ENCODE results near the gene DUOX2.
"Not testable (repeated sequence)": the region's sequence is repeated elsewhere in the genome, so short reads cannot be mapped to it uniquely, and the experiment has no call there.

DUOX2 gene

GRCh38 chr15:45107941-45108630, 5.9 kb downstream of the DUOX2 start:
- TF ChIP-seq CTCF (IDR thresholded peaks at IDR 0.05; ENCODE audit: insufficient read depth, low read depth, low read length, missing control alignments) = no peak
- DNase-seq (ENCODE audit: low read depth) = no peak
- H3K4me3 ChIP-seq (ENCODE audit: low read length) = no peak overlapping the region

- no peak for DNase-seq (ENCODE audit: low read depth)
- no peak for TF ChIP-seq CTCF (IDR thresholded peaks at IDR 0.05; ENCODE audit: insufficient read depth, low read depth, low read length, missing control alignments)
- no peak overlapping the region for H3K4me3 ChIP-seq (ENCODE audit: low read length)
These were observed 7.8 kb downstream of the DUOX2 start for GRCh38 chr15:45106002-45106790.

- TF ChIP-seq CTCF (IDR thresholded peaks at IDR 0.05; ENCODE audit: insufficient read depth, low read depth, low read length, missing control alignments) = no peak
- DNase-seq (ENCODE audit: low read depth) = no peak
- H3K4me3 ChIP-seq (ENCODE audit: low read length) = no peak overlapping the region
These were observed 8.4 kb downstream of the DUOX2 start for GRCh38 chr15:45105586-45105985.

DNA sequence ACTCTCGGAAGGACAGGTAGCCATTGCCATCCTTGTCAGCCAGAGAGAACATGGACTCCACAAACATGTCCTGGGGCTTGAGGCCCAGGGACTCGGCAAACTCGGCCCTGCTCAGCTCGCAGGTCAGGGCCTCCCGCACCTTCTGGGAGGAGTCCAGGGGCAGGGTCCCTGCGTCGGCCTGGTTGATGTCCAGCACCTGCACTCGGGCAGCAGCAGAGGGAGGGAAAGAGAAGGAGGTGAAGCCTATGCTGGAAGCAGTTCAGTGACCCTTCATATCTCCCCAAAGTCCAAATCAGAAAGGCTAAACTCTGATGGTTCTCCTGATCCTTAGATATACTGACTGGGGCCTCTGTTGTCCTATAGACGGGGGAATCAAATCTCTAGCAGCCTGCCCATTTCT, 9.8 kb downstream of the DUOX2 start:
- not testable (repeated sequence) for DNase-seq (ENCODE audit: low read depth); H3K4me3 ChIP-seq (ENCODE audit: low read length)

- TF ChIP-seq CTCF (IDR thresholded peaks at IDR 0.05; ENCODE audit: insufficient read depth, low read depth, low read length, missing control alignments) = no peak
- DNase-seq (ENCODE audit: low read depth) = no peak
- H3K4me3 ChIP-seq (ENCODE audit: low read length) = no peak overlapping the region
These were observed 11.7 kb downstream of the DUOX2 start for GRCh38 chr15:45102226-45102625.

DNA sequence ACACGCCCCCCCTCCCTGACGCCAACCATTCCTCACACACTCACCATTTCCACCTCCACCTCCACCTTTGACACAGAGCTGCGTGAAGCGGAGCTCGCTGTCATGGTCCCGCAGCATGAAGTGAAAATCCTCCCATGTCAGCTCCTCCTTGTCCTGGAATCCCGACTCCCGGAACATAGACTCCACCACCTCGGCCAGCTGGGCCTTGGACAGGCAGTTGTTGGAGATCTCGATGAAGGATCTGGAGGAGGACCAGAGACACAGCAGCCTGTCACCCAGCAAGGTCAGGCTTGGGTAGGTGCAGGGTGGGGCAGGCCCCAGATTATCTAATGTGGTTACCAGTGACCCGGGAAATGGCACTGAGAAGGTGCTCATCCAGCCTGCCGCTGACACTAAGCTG, 12.2 kb downstream of the DUOX2 start:
- TF ChIP-seq CTCF (IDR thresholded peaks at IDR 0.05; ENCODE audit: insufficient read depth, low read depth, low read length, missing control alignments) = no peak
- DNase-seq (ENCODE audit: low read depth) = no peak
- no peak overlapping the region for H3K4me3 ChIP-seq (ENCODE audit: low read length)

- H3K4me3 ChIP-seq (ENCODE audit: low read length) = no peak overlapping the region
- TF ChIP-seq CTCF (IDR thresholded peaks at IDR 0.05; ENCODE audit: insufficient read depth, low read depth, low read length, missing control alignments) = no peak
- DNase-seq (ENCODE audit: low read depth) = no peak
These were observed 12.9 kb downstream of the DUOX2 start for GRCh38 chr15:45100884-45101625.
